ENCODE measurements around the gene UROC1.

UROC1 gene

DNA sequence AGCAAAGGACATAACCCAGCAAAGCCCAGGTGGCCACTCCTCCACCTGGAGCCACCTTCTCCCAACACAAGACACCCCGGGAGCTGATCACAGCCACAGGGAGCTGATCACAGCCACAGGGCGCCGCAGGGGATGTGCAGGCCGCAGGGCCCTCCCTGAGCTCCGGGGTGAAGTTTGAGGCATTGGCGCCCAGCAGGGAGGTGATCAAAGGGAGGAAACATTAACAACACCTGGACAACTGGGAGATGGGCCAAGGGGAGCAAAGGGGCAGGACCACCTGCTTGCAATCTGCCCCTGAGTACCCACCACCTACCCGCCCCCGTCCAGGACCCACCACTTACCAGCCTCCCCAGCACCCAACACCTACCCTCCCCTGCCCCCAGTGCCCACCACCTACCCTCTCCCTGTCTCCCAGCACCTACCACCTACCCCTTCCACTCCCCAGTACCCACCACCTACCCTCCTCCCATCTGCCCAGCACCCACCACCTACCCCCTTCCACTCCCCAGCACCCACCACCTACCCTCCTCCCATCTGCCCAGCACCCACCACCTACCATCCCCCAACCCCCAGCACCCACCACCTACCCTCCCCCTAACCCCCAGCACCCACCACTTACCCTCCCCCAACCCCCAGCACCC, 2.4 kb downstream of the UROC1 start:
- Histone ChIP-seq H3K79me2 (ENCODE audit: insufficient read depth, low read depth) (no peaks in the 10 kb centered on the region), H3K9ac (no peak overlapping the region), H3K4me3 (IDR thresholded peaks at IDR 0.05; ENCODE audit: insufficient read depth, low read depth, low read length) (no peak overlapping the region), H3K27ac (no peak overlapping the region), H3K4me2 (no peak overlapping the region), H3K27me3 (ENCODE audit: insufficient read depth, low read depth) (no peaks in the 10 kb centered on the region), H2AFZ (ENCODE audit: low read depth) (no peak overlapping the region), H4K20me1 (ENCODE audit: insufficient read depth) (no peaks in the 10 kb centered on the region), H3K4me1 (ENCODE audit: low read depth, poor library complexity, severe bottlenecking) (no peaks in the 10 kb centered on the region), H3K36me3 (ENCODE audit: insufficient read depth) (no peaks in the 10 kb centered on the region)
- TF ChIP-seq, protein P1, sequence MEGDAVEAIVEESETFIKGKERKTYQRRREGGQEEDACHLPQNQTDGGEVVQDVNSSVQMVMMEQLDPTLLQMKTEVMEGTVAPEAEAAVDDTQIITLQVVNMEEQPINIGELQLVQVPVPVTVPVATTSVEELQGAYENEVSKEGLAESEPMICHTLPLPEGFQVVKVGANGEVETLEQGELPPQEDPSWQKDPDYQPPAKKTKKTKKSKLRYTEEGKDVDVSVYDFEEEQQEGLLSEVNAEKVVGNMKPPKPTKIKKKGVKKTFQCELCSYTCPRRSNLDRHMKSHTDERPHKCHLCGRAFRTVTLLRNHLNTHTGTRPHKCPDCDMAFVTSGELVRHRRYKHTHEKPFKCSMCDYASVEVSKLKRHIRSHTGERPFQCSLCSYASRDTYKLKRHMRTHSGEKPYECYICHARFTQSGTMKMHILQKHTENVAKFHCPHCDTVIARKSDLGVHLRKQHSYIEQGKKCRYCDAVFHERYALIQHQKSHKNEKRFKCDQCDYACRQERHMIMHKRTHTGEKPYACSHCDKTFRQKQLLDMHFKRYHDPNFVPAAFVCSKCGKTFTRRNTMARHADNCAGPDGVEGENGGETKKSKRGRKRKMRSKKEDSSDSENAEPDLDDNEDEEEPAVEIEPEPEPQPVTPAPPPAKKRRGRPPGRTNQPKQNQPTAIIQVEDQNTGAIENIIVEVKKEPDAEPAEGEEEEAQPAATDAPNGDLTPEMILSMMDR (conservative IDR thresholded peaks at IDR 0.05; ENCODE audit: low read depth, low read length): no peak

DNA sequence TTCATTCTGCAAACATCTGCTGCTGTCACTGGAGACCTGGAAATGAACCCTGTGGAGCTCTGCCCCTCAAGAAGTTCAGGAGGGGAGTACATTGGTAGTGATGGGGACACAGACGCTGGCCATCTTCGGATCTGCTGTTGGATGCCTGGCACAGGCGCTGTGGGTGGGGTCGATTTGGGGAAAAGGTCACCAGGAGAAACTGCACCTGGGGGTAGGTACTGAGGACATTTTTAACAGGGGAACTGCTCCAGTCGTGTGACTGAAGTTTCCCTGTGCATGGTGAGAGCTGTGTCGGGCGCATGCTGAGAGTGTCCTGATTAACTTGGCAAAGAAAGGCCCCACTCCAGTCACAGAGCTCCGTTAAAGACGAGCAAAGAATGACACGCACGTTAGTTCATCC, 3.4 kb downstream of the UROC1 start:
- Histone ChIP-seq H3K4me3 (IDR thresholded peaks at IDR 0.05; ENCODE audit: insufficient read depth, low read depth, low read length) (no peak overlapping the region), H3K27ac (no peak overlapping the region), H3K4me2 (no peak overlapping the region), H3K9ac (no peak overlapping the region), H4K20me1 (ENCODE audit: insufficient read depth) (no peaks in the 10 kb centered on the region), H3K27me3 (ENCODE audit: insufficient read depth, low read depth) (no peaks in the 10 kb centered on the region), H2AFZ (ENCODE audit: low read depth) (no peak overlapping the region), H3K4me1 (ENCODE audit: low read depth, poor library complexity, severe bottlenecking) (no peaks in the 10 kb centered on the region), H3K79me2 (ENCODE audit: insufficient read depth, low read depth) (no peaks in the 10 kb centered on the region), H3K36me3 (ENCODE audit: insufficient read depth) (no peaks in the 10 kb centered on the region)
- TF ChIP-seq, protein P1 (conservative IDR thresholded peaks at IDR 0.05; ENCODE audit: low read depth, low read length): no peak

DNA sequence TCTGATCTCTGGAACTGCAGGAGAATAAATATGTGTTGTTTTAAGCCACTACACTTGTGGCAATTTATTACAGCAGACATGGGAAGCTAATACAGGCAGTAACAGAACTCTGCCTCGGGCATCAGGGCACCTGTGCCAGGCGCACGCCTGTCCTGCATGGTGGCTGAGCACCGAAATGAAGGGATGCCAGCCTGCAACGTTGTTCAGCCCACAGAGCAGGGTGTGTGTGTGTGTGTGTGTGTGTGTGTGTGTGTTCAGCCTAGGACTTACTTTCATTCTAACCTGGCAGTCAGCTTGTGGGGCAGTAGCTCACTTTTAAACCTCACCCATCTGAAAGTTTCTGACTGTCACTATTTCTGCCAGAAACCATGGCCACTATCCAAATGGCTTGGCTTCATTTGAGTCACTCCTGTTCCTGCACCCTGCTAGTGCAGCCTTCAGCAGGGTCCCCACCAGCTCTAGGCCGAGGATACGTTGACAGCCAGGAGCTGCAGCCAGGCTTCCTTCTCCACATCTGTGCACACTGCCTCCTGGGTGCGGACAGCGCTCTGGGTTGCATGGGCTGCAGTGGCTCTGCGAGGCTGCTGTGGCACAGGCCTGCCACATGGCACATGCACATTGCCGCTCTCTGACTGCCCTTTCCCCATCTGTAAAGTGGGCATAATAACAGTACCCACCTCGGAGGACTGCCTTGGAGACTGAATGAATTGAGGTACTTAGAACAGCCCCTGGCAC, 4.5 kb downstream of the UROC1 start:
- no peak overlapping the region for H3K9ac ChIP-seq
- no peaks in the 10 kb centered on the region for H3K27me3 ChIP-seq (ENCODE audit: insufficient read depth, low read depth)
- no peaks in the 10 kb centered on the region for H3K4me1 ChIP-seq (ENCODE audit: low read depth, poor library complexity, severe bottlenecking)
- TF ChIP-seq, protein P1 (conservative IDR thresholded peaks at IDR 0.05; ENCODE audit: low read depth, low read length): no peak
- H4K20me1 ChIP-seq (ENCODE audit: insufficient read depth): no peaks in the 10 kb centered on the region
- H3K4me2 ChIP-seq: no peak overlapping the region
- no peak overlapping the region for H3K4me3 ChIP-seq (IDR thresholded peaks at IDR 0.05; ENCODE audit: insufficient read depth, low read depth, low read length)
- H2AFZ ChIP-seq (ENCODE audit: low read depth): no peak overlapping the region
- H3K27ac ChIP-seq: no peak overlapping the region
- no peaks in the 10 kb centered on the region for H3K36me3 ChIP-seq (ENCODE audit: insufficient read depth)
- no peaks in the 10 kb centered on the region for H3K79me2 ChIP-seq (ENCODE audit: insufficient read depth, low read depth)

DNA sequence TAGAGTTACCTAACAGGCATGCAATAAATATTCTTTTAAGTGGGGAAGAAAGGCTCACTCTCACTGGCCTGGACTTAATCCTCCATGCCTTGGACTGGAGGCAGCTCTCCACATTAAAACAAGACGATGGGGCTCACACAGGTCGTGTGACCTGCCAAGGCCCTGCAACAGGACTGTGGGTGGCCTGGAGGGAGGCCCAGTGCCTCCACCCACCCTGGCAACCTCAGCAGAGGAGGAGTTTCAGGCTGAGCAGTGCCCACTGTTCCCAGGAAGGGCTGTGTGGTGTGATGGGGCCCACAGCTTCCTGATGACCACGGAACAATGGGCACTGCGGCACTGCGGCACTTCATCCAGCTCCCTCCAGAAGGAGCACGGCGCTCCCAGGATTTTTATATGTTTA, 5.5 kb downstream of the UROC1 start:
- TF ChIP-seq, protein P1 (conservative IDR thresholded peaks at IDR 0.05; ENCODE audit: low read depth, low read length): no peak
- Histone ChIP-seq H2AFZ (ENCODE audit: low read depth) (no peak overlapping the region), H3K79me2 (ENCODE audit: insufficient read depth, low read depth) (no peaks in the 10 kb centered on the region), H3K4me3 (IDR thresholded peaks at IDR 0.05; ENCODE audit: insufficient read depth, low read depth, low read length) (no peak overlapping the region), H3K27ac (no peak overlapping the region), H4K20me1 (ENCODE audit: insufficient read depth) (no peaks in the 10 kb centered on the region), H3K9ac (no peak overlapping the region), H3K36me3 (ENCODE audit: insufficient read depth) (no peaks in the 10 kb centered on the region), H3K4me1 (ENCODE audit: low read depth, poor library complexity, severe bottlenecking) (no peaks in the 10 kb centered on the region), H3K27me3 (ENCODE audit: insufficient read depth, low read depth) (no peaks in the 10 kb centered on the region), H3K4me2 (no peak overlapping the region)
